Kidney (tissue), 14 donors: ENCODE measurements around the gene ALDH1B1. TPM values are rescaled to one million over a fixed set of nuclear protein-coding genes. Genes with fewer than 3 reads are reported as not detected.

Source experiments
- DNase-seq, 5 donors: peaks; one replicate each; pipeline ENCODE4 v3.0.0-alpha.2; 2013 to 2020
- FAIRE-seq: peaks from 2 replicates; lab custom pipeline; 2012; peaks lifted over from hg19 to GRCh38; lab: Jason Lieb, UNC
- H3K27ac ChIP-seq, 2 donors: one replicate each; pipeline ENCODE4 v1.7.0; 2013; ENCODE audit warnings: low read depth in 2 of 2, low read length in 2 of 2, inconsistent platforms in 1 of 2
- H3K27me3 ChIP-seq: one replicate; pipeline ENCODE4 v1.7.1; 2013; ENCODE audit warnings: low read length, inconsistent platforms; ENCODE audit not compliant: control insufficient read depth, insufficient read depth
- H3K36me3 ChIP-seq, 3 donors: one replicate each; pipeline versions ENCODE4 v1.7.0 to v1.7.1; 2013; ENCODE audit warnings: low read length in 3 of 3, control low read depth in 1 of 3, inconsistent platforms in 1 of 3; ENCODE audit not compliant: insufficient read depth in 3 of 3, control insufficient read depth in 2 of 3
- H3K4me1 ChIP-seq, 3 donors: one replicate each; pipeline versions ENCODE4 v1.7.0 to v1.7.1; 2013; ENCODE audit warnings: low read length in 3 of 3, inconsistent platforms in 1 of 3, low read depth in 1 of 3; ENCODE audit not compliant: control insufficient read depth in 2 of 3, insufficient read depth in 2 of 3
- H3K4me3 ChIP-seq, 3 donors: one replicate each; pipeline versions ENCODE4 v1.7.0 to v1.8.1; 2013; ENCODE audit warnings: low read length in 3 of 3, control low read depth in 1 of 3, inconsistent platforms in 1 of 3
- H3K9ac ChIP-seq, 3 donors: one replicate each; pipeline versions ENCODE4 v1.7.0 to v1.7.1; 2013; ENCODE audit warnings: low read length in 3 of 3, control low read depth in 1 of 3, inconsistent platforms in 1 of 3
- H3K9me3 ChIP-seq, 3 donors: one replicate each; pipeline versions ENCODE4 v1.7.0 to v1.7.1; 2013; ENCODE audit warnings: low read length in 3 of 3, control low read depth in 1 of 3, inconsistent platforms in 1 of 3; ENCODE audit not compliant: control insufficient read depth in 2 of 3, insufficient read depth in 1 of 3
- intact Hi-C: fragments of 100-400 bp; cut with DNase I; formaldehyde crosslinking; loops from one replicate; pipeline ENCODE4 v1.11.1; 2022
- polyA plus RNA-seq: library from polyadenylated mRNA; stranded (reverse); fragments of 350-450 nt; fragmentation: Illumina TruSeq; extraction: RNeasy Lipid Tissue Mini Kit (QIAGEN cat#74804); gene quantifications from one replicate; pipeline ENCODE4 v1.2.3, GENCODE V29; 2014; ENCODE audit warnings: low read depth, low replicate concordance; ENCODE audit not compliant: insufficient read depth
- total RNA-seq: library from RNA; stranded (reverse); fragmentation: NEBNext Ultra II Directional; extraction: Animal tissue kit (Norgen Biotek cat#: 25700); gene quantifications from one replicate; pipeline ENCODE4 v1.2.1, GENCODE V29; 2021
- TF ChIP-seq, protein P1 (sequence below): IDR thresholded peaks from 3 replicates; pipeline ENCODE4 v1.5.1; 2012; ENCODE audit warnings: mild to moderate bottlenecking, moderate library complexity, borderline replicate concordance; ENCODE audit not compliant: insufficient read depth; ENCODE audit errors: extremely low read depth
- donor health status: control.
- donor health status: control.
- donor health status: control.
- donor health status: control.
- donor health status: control.
- donor health status: DM: yes; HTN: yes; CAD: no.
- donor health status: Normal renal cell carcinoma (clear cell type).

Gene ALDH1B1
- total and polyA plus RNA-seq, 2 donors from 2014 or later = 37.7 to 74.7 TPM

DNA sequence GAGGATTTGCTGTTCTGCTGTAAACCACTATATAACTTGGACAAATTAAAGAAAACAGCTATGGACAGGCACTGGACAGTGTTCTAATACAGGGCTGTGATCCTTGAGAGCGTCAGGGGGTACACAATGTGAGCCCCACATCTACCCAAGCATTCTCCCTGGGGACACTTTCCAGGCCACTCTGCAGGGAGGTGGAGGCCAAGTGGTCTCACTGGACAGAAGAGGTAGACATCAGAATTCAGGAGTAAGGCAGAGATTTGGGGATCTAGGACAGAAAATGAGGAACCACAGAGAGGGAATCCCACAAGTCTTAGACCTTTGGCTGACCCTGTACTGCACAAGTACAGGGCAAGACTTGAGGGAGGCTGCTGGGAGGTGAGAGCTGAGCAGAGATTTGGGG lies 35.6 kb downstream of the ALDH1B1 start:
- no peak for FAIRE-seq
- H3K9ac ChIP-seq = no peak overlapping the region
- H3K4me3 ChIP-seq = no peak overlapping the region
- H3K27ac ChIP-seq = no peak overlapping the region
- DNase-seq = peak in 1 of 5 donors; percentile 2
- no peaks in the 10 kb centered on the region for H3K9me3 ChIP-seq
- peaks cover 0 to 3% (median 0%) of the 10 kb centered on the region in 3 donors for H3K4me1 ChIP-seq
- TF ChIP-seq, protein P1, sequence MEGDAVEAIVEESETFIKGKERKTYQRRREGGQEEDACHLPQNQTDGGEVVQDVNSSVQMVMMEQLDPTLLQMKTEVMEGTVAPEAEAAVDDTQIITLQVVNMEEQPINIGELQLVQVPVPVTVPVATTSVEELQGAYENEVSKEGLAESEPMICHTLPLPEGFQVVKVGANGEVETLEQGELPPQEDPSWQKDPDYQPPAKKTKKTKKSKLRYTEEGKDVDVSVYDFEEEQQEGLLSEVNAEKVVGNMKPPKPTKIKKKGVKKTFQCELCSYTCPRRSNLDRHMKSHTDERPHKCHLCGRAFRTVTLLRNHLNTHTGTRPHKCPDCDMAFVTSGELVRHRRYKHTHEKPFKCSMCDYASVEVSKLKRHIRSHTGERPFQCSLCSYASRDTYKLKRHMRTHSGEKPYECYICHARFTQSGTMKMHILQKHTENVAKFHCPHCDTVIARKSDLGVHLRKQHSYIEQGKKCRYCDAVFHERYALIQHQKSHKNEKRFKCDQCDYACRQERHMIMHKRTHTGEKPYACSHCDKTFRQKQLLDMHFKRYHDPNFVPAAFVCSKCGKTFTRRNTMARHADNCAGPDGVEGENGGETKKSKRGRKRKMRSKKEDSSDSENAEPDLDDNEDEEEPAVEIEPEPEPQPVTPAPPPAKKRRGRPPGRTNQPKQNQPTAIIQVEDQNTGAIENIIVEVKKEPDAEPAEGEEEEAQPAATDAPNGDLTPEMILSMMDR = no peak
- H3K36me3 ChIP-seq = no peaks in the 10 kb centered on the region
- intact Hi-C loops = no loop called here
- peaks cover 4% of the 10 kb centered on the region for H3K27me3 ChIP-seq

GRCh38 chr9:38431116-38431515 lies 38.6 kb downstream of the ALDH1B1 start:
- DNase-seq (no peak), FAIRE-seq (no peak)
- no peaks in the 10 kb centered on the region for H3K4me1 ChIP-seq
- no peak overlapping the region for H3K9ac ChIP-seq
- TF ChIP-seq, protein P1 = no peak
- no peaks in the 10 kb centered on the region for H3K27me3 ChIP-seq
- intact Hi-C loops = no loop called here
- no peak overlapping the region for H3K4me3 ChIP-seq
- H3K36me3 ChIP-seq = no peaks in the 10 kb centered on the region
- H3K27ac ChIP-seq = no peak overlapping the region
- no peaks in the 10 kb centered on the region for H3K9me3 ChIP-seq

GRCh38 chr9:38432922-38433510 lies 40.5 kb downstream of the ALDH1B1 start:
- no peak for FAIRE-seq
- Histone ChIP-seq H3K9me3 (no peaks in the 10 kb centered on the region), H3K9ac (no peak overlapping the region), H3K36me3 (no peaks in the 10 kb centered on the region), H3K27me3 (no peaks in the 10 kb centered on the region), H3K4me1 (no peaks in the 10 kb centered on the region), H3K27ac (no peak overlapping the region), H3K4me3 (no peak overlapping the region)
- peak in 2 of 5 donors; percentile 52 to 56 for DNase-seq
- TF ChIP-seq, protein P1 = peak; percentile 57
- intact Hi-C loops = no loop called here

DNA sequence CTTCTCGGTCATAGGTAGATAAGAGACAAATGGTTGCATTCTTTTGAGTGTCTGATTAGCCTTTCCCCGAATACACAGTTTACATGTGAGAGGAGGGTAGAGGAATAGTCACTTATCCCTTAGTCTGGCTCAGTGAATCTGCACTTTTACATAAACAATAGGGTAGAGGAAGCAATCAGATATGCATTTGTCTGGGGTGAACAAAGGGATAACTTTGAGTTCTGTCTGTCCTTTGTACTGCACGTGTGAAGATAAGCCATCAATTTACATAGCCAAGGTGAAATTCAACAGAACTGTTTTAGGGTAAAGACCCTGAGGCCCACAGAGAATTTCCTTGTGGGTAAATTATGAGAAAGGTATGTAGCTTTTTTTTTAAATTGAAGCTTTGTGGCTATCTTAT lies 41.9 kb downstream of the ALDH1B1 start:
- no peak overlapping the region for H3K27ac ChIP-seq
- no peaks in the 10 kb centered on the region for H3K4me1 ChIP-seq
- intact Hi-C loops = no loop called here
- no peaks in the 10 kb centered on the region for H3K36me3 ChIP-seq
- TF ChIP-seq, protein P1 = no peak
- no peaks in the 10 kb centered on the region for H3K27me3 ChIP-seq
- no peak for FAIRE-seq
- H3K9ac ChIP-seq = no peak overlapping the region
- DNase-seq = no peak
- H3K4me3 ChIP-seq = no peak overlapping the region
- H3K9me3 ChIP-seq = no peaks in the 10 kb centered on the region
